CD4-positive, alpha-beta T cell treated with Interleukin-15 for 4 hours (primary cell): Measurements from ENCODE around the gene CCSER2.
"Not testable (repeated sequence)": the region's sequence is repeated elsewhere in the genome, so short reads cannot be mapped to it uniquely, and the experiment has no call there.

Experiments
- DNase-seq: peaks from one replicate; pipeline ENCODE4 v3.0.0-alpha.2; 2020; ENCODE audit warnings: low spot score

CCSER2 gene

DNA sequence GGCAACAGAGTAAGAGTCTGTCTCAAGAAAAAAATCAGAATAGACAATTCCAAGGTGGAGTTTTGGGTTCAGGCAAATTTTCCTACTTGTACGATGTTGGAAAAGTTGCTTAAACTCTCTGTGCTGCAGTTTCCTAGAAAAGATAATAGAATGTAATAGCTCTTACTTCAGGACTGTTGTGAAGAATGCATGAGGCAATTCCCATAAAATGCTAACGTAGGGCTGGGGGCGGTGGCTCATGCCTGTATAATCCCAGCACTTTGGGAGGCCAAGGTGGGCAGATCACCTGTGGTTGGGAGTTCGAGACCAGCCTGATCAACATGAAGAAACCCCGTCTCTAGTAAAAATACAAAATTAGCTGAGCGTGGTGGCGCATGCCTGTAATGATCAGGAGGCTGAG is 121.0 kb downstream of the CCSER2 start:
- DNase-seq: not testable (repeated sequence)

DNA sequence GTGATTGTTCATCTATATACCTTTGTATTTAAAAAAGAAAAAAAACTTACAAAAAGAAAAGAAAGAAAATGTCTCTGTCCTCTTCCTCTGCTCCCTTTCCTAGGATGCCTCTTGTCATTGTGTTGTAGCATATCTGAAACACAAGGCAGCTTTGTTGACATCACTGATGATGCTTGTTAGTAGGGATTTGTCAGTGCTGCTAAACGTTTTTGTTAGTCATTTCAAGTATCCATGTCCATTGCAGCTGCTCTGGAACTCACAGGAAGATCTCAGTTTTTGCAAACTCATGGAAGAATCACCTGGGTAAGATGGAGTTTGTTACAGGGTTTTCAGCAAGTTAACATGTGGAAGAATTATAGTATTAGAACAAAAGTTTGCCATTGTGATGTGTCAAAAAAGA is 123.6 kb downstream of the CCSER2 start:
- DNase-seq: no peak

DNA sequence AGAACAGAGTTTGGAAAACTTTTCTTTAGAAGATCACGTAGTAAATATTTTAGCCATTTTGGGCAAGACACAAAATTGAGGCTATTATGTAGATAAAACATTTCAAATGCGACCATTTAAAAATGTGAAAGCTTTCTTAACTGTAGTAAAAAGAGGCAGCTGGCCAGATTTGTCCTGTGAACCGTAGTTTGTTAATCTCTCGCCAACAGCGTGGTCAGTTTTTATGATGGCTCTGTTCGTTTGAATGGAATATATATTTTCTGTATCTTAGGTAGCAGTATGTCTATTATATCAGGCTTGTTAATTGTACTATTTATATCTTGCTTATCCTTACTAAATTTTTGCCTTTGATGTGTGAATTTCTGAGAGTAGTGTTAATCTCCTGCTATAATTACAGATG is 124.9 kb downstream of the CCSER2 start:
- no peak for DNase-seq

DNA sequence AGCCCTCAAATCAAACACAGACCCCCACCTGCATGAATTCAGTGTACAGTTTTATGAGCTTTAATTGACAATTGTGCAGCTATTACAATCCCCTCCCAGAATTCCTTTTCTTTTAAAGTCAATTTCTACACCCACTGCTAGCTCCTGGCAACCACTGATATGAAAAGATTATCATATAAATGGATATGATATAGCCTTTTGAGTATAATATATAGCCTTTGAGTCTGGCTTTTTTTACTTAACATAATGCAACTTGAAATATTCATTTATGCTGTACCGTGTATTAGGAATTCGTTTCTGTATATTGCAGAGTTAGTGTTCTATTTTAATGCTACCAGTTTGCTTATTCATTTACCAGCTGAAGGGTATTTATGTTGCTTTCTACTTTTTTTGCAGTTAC is 127.7 kb downstream of the CCSER2 start:
- no peak for DNase-seq

DNA sequence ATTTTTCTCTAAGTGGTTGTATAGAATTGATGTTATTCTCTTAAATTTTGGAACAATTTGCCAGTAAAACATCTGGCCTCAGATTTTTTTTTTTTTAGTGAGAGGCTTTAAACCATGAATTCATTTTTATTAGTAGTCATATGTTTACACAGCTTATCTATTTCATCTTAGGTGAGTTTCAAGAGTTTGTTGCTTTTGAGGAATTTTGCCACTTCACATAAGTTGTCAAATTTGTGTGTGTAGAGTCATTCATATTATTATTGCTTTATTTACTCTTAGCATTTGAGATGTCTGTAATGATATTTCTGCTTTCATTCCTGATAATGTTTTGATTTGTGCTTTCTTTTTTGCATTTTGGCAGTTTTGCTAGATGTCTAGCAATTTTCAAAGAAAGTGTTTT is 132.1 kb downstream of the CCSER2 start:
- DNase-seq: no peak

DNA sequence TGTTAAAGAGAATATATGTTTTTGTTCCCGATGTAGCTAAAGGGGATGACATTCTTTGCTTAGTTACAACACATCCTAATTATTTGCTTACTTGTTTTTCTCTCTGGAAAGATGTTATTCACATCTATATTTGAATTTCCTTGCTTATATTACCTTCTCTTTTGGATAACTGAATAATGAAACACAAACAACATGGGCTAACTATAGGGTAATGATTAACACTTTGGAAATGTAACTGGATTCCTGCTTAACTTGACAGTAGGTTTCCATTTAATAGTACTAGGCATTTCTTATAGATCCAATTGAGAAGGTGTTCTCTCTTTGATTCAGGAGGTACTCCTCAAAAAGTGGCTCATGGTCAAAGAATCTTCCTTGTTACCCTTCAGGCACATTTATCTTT is 141.1 kb downstream of the CCSER2 start:
- DNase-seq: no peak

DNA sequence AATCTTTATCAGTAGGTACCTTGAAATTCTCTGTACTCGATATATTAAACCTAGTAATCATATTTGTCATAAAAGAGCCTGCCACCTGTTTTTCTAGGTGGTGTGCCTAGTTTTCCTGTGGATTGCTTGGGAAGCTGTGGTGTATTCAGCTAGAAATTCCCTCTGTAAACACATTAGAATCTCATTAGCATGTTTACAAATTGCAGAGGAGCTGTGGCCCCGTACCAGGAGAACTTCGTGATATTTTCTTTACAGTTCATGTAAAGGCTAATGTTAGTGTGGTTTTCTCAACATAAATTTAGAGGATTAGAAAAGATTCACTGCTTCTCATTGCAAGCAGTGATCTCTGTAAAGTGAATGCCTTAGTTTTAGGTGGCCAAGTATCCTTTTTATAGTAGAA is 144.7 kb downstream of the CCSER2 start:
- DNase-seq: no peak

DNA sequence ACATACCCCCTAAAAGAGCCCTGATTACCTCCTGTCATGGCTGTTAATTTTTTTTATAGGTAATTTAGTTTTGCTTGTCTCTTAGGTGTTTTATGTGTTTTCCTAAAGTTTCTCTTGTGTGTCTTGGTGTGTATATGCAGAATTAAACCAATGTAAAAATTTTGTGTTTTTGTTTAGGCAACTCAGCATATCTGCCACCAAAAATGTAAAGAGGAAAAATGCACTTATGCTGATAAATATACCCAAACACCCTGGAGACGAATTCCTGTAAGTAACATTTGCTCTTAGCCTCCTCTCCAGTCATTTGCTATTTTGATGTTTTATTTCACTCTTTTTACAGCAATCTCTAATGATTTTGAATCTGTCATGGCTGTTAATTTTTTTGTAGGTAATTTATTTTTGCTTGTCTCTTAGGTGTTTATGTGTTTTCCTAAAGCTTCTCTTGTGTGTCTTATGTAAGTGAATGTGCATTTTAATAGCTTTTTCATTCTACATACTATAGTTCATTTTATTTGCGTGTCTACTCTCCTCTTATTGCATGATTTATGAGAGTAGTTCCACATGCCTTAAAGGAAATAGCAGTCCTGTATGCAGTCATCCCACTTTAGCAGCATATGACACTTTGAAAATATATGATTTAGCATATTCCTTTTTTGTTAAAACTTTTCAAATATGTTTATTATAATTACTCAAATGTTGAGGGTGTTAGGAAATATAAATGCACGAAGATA is 149.2 kb downstream of the CCSER2 start:
- DNase-seq: no peak

DNA sequence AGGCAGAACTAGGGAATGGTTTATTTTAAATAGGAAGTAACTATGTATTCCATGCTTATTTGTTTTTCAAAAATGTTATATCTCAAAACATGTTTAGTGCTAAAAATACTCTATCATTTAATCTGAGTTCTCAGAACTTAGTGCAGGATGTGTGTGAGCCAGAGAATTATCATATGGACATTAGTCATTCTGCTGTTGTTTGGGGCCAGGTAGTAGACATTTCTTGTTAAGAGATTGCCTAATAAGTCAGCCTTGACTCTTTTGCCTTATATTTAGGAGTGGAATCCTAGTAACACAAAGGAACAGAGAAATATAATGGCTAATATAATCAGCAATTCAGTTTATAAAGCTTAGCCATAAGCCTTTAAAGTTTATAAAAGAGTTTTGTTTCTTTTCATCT is 149.8 kb downstream of the CCSER2 start:
- no peak for DNase-seq

DNA sequence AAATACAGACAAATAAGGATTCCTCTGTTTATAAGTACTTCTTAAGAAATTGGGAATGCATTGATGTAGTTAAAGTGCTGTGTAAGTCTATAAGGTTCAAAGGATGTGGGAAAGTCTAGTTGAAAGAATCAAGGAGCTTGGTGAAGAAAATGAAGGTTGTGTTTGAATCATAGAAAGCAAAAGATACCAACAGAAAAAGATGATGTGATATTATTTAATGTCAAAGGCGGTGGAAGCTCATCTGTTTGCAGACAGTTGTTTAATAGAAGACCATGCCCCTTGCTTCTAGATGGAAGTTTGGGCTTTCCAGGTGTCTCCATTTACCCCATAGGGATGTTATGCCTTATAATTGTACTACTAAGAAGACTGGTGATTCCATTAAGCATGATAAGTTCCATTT is 150.3 kb downstream of the CCSER2 start:
- no peak for DNase-seq

DNA sequence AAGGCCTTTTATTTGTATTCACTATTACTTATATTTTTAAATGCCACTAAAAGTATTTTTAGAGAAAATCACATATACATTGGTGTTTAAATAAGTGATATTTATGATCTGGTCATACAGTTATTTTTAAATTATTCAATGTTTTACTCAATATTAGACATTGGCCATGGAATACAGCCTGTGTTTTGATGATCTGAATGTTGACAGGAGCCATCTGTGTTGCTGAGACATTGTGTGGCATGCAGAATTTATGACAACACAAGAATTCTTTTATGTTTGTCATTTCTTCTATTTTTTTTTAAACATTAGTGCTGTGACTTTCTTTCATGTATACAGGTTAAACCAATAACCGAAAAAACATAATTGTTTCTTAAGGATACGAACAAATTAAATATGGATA is 156.2 kb downstream of the CCSER2 start:
- no peak for DNase-seq

DNA sequence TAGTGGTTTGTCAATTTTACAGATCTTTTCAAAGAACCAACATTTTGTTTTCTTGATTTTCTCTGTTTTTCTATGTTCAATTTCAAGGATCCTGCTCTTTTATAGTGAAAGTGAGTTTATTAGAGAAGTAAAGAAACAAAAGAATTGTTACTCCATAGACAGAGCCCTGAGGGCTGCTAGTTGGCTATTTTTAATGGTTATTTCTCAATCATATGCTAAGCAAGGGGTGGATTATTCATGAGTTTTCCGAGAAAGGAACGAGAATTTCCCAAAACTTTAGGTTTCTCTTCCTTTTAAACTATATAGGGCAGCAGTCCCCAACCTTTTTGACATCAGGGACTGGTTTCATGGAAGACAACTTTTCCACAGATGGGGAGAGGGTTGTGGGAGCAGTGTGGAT is 165.0 kb downstream of the CCSER2 start:
- DNase-seq: no peak

DNA sequence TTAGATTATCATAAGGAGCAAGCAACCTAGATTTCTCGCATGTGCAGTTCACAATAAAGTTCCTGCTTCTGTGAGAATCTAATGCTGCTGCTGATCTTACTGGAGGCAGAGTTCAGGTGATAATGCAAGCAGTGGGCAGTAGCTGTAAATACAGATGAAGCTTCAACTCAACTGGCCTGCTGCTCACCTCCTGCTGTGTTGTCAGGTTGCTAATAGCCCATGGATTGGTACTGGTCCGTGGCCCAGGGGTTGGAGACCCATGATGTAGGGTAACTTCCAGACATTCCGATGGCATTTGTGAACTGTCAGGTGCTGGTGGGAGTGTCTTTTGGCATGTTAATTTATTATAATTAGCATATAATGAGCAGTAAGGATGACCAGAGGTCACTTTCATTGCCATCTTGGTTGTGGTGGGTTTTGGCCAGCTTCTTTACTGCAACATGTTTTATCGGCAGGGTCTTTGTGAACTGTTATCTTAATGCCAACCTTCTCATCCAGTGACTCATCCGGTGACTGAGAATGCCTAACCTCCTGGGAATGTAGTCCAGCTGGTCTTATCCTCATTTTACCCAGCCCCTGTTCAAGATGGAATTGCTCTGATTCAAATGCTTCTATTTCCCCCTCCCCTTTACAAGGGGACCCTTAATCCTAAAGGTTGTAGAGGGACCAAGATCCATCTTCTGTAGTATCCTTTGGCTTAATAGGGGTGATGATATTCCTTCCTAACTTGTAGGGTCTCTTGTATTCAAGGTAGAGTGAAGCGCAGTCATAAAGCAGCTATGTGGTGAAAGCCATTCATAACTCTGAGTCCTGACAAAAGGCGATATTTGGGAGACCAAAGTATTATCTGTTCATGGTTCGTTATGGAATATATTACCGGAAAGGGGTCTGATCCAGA is 165.8 kb downstream of the CCSER2 start:
- DNase-seq: no peak

DNA sequence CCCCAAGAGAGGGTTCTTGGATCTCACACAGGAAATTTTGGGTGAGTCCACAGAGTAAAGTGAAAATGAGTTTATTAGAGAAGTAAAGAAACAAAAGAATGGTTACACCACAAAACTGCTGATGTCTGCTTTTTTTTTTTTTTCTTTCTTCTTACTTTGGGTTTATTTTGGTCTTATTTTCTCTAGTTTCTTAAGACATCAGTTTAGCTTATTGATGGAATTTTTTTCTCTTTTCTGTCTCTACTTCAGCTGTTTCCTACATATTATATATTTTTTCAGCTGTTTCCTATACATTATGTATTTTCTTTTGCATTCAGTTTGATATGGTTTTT is 166.4 kb downstream of the CCSER2 start:
- no peak for DNase-seq

DNA sequence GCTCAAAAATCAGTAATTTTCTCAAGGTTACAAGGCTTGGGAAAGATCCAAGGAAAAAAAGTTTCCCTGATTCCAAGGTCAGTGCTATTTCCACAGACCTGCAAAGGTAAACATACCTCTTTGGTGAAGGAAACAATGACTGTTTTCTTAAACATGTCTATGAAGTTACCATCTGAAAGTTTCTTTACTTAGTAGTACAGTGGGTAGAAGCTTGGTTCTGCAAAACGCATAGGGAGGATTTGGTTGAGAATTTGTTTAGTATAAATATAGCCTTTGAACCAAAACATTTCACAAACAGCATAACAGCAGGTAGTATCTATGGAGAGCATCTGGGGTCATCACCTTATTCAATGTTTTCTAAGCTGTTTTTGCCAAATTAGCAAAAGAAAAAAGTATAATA is 169.6 kb downstream of the CCSER2 start:
- no peak for DNase-seq

DNA sequence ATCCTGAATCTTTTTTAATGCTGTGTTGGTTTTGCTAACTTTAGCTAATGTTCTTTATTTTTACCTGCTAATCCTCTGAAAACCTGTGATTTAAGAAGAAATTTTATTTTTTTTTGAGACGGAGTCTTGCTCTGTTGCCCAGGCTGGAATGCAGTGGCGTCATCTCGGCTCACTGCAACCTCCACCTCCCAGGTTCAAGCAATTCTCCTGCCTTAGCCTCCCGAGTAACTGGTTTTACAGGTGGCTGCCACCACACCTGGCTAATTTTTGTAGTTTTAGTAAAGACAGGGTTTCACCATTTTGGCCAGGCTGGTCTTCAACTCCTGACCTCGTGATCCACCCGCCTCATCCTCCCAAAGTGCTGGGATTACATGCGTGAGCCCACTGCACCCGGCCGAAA is 170.7 kb downstream of the CCSER2 start:
- not testable (repeated sequence) for DNase-seq

DNA sequence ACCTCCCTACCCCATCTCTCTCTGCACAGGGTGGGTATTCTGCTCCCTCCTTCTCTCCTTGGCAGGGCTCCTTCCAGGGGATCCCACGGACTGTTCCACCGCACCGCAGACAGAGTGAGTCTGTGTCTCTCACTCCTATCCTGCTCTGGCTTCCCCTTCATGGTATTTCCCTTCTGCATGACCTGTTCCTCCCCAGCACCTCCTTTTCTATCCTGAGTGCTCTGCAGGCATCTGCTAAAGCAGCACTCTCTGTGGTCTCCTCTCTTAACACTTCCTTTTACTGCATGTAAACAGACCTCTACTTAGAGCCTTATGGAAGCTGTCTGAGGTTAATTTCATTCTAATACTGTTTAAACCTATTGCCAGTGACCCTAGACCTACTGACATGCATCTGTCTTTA is 171.5 kb downstream of the CCSER2 start:
- no peak for DNase-seq

DNA sequence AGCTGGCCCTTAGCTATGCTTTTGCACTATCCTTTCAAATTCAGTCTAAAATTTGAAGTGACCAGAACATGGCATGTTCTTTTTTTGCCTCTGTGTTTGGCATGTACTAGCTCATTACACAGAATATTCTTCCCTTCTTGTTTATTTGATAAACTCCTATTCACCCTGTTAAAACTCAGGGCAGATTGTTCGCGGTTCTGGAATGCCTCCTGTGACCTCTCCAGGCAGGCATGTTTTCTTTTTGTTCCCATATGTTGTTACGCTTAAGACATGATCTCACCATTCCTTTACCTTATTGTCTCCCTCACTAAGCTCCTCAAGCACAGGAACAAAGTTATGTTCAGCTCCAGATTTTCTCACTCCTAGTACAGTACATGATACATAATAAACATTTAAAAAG is 181.7 kb downstream of the CCSER2 start:
- DNase-seq: no peak

DNA sequence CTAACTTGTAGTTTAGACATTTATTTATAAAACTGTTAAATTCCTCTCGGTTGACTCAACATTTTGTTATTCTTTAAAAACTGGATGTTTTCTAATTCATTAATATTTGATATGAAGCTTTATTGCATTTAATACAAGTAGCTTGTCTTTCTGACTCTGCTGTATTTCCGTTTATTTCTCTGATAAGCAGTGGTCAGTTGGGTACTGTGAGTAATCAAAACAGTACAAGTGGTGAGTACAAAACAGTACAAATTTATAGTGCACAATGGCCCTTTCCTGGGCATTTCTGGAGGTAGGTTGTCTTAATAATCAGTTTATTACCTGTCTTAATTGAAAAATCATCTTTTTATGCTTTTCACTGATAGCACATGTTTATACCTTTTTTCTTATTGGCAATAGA is 182.7 kb downstream of the CCSER2 start:
- DNase-seq: no peak

DNA sequence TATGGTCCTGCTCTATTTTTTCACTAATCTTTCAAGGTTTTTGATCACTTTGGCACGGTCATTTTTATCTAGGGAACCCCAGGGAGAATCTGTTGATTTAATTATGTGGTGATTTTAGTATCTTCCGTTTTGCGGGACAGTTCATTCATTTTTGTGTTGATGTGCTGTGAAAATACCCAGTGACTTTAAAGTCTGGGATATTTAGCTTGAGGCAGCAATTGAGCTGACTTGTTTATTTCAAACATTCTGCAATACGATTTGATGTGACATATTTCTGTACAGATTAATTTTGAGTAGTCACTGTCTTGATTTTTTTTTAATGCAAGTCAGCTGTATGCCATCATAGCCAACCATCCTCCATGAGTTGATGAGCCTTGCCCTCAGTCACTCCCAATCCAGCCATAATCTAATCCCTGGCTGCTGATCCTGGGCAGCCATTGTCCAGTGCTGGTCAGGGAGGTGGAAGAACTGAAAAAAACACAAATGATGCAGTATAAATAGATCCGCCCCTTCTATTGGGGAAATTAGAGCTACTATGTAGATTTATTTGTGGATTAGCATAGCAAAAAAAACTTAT is 183.4 kb downstream of the CCSER2 start:
- DNase-seq: no peak

DNA sequence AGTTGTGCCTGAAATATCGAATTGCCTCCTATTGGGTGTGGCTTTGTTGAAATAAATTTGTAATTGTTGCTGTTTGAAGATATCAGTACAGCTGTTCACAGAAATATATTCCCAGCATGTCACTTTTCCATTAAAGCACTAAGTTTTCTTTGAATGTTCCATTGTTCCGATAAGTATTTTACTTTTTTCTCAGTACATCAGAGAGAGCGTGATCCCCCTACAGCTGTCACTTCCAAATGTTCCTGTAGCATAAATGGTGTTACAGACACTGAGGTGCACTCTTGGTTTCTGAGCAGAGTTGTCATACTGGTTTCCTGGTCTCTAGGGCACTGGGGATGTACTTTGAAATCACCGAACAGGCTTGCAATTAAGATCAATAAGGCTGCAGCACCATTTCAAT is 189.2 kb downstream of the CCSER2 start:
- no peak for DNase-seq

DNA sequence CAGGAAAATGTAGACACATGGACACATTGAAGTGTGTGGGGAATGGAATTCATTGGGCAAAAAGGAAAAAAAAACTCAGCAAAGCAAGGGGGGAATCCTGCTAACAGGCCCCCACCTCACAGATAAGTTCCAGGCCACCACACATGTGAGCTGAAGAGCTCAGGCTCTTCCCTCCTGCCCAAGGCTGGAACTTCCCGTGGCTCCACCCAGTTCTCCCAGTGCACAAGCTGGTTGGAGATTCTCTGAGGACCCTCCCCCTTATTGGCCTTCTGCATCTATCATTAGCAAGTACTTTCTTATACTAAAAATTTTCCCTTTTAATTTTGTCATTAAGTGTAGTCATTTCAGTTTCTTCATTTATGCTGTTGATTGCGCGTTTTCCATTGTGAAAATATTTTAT is 190.8 kb downstream of the CCSER2 start:
- DNase-seq: no peak

DNA sequence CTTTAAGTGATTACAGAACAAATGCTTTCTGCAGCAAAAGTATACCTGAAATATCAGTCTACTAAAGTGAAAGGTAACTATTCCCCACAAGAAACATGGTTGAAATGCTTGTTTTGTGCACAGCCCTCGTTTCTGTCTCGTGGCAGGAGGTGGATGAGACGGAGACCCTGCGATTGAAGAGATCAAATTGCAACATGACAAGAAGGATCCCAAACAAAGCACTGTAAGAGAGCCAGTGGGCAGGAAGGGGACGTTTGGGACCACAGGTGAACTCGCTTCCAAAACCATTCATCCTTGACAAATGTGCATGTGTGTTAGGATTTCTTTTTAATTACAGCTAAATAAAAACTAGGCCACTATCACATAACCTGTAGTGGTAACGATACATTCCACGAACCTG is 192.6 kb downstream of the CCSER2 start:
- no peak for DNase-seq
